NCI-H526 (cell line): ENCODE measurements around the gene SPTBN1.

Experiments used
- DNase-seq, 2 experiments: peaks; one replicate each; lab custom pipeline; 2025; lab: John Stamatoyannopoulos, UW

The SPTBN1 gene

GRCh38 chr2:54611830-54612545 lies 155.9 kb downstream of the SPTBN1 start:
- peak in 1 of 2 experiments; percentile 50 for DNase-seq

DNA sequence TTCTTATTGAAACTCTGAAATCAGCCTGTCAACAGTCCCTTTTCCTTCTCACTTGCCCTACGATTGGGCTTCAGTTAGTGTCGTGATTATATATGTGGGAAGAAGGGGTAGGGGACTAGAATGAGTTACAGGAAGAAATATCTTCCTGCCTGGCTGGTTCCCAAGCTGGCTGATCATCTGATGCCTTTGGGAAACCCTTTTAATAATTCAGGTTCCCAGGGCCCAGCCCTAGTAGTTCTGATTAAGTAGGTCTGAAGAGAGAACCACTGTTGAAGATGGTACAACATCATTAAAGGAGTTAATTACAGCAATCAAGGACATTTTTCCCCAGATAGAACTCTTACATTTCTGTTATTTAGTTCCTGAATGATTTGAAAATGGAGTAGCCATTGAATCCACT lies 157.3 kb downstream of the SPTBN1 start:
- DNase-seq = no peak

DNA sequence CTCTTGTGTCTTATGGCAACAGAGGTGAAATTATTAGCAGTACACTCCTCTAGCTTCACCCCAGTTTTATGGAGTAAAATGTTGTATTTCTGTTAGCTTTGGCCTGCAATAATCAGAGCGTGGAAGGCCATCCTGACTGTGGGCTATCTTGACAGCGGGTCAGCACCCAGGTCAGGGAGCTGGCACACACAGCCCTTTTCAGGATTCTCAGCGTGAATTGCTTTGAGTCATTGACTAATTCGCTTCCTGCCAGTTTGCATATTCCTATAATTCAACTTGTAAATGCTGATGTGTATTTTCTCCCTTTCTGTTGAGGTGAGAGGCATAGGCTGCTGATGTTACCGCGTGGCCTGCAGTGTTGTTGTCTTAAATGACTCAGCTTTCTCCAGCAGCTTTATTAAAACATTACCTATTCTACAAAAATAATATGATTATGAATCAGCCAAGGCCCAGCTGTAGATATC lies 157.7 kb downstream of the SPTBN1 start:
- DNase-seq = peak; percentile 15 to 41

- no peak for DNase-seq
Observed at GRCh38 chr2:54614819-54615218, 158.7 kb downstream of the SPTBN1 start.

DNA sequence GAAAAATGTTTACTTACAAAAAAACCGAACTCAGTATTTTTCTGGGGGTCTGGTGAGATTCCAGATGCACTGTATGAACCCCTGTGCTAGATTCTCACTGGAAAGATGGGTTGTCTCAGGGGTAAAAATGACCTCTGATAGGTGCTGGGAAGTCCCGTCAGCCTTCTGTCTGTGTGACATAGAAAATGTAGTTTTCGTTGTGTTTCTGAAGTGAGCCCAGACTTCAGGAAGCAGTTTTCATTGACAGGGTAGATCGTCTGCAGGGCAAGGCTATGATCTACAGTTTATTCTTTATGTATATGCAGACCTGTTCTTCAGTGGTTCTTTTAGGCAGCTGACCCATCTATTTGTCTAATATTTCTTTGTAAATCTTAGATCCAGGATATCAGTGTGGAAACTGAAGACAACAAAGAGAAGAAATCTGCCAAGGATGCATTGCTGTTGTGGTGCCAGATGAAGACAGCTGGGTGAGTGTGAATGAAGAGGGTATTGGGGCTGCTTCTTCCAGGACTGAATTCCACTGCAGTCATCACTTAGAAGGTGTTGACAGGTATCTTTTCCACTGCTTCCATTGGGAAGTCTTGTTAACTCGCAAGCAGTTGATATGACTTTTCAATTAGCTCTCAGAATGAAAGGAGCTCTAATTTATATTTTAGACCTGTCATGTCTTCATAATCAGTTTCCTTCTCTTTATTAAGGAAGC lies 159.9 kb downstream of the SPTBN1 start:
- DNase-seq = no peak

DNA sequence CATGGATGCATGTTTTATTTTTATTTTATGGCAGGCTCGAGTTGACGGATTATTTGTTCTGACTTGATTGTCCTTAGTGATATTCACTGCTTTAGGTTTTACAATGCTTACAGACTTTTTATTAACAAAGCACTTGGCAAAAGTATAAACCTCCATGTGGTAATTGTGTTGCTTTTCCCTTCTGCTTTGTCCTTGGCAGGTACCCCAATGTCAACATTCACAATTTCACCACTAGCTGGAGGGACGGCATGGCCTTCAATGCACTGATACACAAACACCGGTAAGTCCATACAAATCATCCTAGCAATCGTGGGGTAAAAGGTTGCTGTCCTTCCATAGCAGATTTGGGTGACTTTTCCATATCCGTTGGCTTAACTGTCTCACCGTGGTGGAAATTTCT lies 161.3 kb downstream of the SPTBN1 start:
- DNase-seq = no peak

GRCh38 chr2:54618646-54619565 lies 162.8 kb downstream of the SPTBN1 start:
- DNase-seq = no peak

DNA sequence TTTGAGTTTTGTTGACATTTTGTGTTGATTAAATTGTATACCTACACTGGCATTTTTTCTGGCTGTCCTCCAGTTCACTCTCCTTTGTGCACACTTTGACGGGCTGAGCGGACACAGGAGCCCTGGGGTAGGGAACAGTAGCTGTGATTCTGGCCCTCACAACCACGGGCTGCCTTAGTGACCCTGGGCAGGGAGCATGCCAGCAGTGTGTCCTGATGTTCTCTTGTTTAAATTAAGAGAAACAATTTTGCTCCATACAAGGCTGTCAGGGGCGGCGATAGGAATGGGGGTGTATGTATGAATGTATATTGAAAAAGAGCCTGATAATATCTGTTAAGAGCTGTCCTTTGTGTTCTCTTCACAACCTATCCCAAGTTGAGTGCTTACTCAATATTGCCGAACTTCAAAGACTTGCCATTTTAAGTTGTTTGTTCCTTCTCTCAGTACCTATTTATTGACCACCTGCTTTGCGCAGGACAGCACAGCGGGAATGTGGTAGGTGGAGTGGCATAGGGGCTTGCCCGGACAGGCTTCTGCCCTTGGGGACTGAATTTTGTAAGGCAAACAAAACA lies 163.6 kb downstream of the SPTBN1 start:
- no peak for DNase-seq

DNA sequence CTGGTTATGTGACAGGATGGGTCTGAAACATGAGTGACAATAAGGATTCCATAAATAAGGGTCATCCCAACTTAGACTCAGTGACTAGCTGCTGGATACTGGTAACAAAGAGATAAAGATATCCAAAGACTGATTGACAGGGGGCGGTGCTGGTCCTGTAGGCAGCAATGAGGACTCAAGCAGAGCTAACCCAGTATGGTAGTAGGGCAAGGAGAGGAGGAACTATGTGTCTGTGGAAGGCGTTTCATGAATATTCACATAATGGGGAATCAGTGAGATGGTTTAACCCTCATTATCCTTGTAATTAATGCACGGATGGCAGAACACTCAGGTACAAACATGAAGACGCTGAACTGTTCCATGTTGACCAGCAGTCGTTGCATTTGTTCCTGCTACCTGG lies 164.8 kb downstream of the SPTBN1 start:
- no peak for DNase-seq

DNA sequence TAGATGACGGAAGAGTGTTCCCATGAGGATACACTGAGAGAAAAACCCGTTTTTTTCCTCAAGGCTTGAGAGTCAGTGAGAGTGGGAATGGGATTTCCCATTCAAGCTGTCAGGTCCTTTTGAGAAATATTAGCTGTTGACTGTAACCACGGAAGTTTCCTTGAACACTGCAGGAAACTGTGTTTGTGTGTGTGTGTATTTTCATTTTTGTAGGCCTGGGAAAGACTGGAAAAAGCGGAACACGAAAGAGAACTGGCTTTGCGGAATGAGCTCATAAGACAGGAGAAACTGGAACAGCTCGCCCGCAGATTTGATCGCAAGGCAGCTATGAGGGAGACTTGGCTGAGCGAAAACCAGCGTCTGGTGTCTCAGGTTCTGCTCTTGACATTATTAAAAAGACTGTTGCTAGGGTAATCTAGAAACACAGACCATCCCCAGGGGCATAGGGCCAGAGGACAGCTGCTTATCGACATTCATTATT lies 168.5 kb downstream of the SPTBN1 start:
- DNase-seq = no peak

DNA sequence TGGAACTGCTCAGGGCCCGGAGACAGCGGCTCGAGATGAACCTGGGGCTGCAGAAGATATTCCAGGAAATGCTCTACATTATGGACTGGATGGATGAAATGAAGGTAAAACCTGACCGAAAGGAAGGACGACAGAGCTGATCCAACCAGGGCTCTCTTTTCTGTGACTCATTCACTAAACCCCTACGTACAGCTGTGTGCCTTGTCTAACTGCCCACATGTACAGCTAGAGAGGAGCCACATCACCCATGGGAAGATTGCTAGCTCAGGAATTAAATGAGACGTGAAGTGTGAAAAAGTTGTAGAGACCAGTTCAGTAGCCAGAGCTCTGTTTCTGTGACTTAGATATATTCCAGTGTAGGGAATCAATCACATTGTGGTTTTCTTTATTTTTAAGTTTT lies 170.0 kb downstream of the SPTBN1 start:
- no peak for DNase-seq

DNA sequence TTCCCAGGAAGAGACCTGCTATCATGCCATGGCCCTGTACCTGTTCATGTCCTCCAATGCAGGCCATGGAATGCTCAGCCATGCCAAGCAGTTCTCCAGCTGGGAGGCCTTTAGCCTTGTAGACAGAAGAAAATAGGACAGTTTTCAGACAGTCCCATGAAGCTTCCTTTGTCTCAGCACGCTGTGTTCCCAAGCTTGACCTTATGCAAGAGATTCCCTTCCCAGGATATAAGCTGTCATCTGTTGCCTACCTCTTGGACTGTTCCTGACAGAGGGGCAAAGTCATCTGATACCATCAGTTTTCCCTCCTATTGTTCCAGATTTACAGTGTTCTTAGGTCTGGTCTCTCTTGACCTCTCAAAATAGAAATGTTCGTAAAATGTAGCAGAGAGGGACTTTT lies 170.8 kb downstream of the SPTBN1 start:
- no peak for DNase-seq

DNA sequence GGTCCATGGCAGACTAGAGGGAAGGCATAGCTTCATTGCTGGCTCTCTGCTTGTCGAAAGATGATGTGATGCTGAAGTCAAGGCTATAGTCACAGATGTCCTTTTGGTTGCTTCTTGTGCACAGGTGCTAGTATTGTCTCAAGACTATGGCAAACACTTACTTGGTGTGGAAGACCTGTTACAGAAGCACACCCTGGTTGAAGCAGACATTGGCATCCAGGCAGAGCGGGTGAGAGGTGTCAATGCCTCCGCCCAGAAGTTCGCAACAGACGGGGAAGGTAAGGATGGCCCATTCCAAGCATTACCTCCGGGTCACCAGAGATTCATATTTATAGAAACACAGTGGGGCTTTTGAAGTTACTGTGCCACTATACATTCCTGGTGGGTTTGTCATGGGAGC lies 171.8 kb downstream of the SPTBN1 start:
- DNase-seq = no peak

DNA sequence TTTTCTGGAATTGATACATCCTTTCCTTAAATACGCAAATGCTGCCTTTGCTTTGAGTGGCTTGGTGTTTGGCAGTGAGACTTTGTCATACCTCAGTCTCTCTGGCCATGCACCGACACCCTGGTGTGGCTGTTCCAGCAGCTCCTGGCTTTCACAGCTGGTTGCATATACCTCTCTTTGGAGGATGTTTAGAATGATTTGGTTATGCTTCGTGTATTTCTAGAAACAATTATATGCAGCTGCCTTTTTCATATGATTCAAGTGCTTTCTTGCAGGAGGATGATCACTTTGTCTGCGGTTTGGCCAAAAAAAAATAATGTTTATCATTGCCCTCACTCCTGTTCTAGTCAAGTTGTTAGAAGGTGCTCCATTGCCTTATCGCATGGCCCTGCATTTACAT lies 172.3 kb downstream of the SPTBN1 start:
- DNase-seq = no peak

GRCh38 chr2:54628957-54629356 lies 172.8 kb downstream of the SPTBN1 start:
- DNase-seq = no peak

DNA sequence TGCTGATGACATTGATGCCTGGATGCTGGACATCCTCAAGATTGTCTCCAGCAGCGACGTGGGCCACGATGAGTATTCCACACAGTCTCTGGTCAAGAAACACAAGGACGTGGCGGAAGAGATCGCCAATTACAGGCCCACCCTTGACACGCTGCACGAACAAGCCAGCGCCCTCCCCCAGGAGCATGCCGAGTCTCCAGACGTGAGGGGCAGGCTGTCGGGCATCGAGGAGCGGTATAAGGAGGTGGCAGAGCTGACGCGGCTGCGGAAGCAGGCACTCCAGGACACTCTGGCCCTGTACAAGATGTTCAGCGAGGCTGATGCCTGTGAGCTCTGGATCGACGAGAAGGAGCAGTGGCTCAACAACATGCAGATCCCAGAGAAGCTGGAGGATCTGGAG lies 173.3 kb downstream of the SPTBN1 start:
- DNase-seq = no peak

DNA sequence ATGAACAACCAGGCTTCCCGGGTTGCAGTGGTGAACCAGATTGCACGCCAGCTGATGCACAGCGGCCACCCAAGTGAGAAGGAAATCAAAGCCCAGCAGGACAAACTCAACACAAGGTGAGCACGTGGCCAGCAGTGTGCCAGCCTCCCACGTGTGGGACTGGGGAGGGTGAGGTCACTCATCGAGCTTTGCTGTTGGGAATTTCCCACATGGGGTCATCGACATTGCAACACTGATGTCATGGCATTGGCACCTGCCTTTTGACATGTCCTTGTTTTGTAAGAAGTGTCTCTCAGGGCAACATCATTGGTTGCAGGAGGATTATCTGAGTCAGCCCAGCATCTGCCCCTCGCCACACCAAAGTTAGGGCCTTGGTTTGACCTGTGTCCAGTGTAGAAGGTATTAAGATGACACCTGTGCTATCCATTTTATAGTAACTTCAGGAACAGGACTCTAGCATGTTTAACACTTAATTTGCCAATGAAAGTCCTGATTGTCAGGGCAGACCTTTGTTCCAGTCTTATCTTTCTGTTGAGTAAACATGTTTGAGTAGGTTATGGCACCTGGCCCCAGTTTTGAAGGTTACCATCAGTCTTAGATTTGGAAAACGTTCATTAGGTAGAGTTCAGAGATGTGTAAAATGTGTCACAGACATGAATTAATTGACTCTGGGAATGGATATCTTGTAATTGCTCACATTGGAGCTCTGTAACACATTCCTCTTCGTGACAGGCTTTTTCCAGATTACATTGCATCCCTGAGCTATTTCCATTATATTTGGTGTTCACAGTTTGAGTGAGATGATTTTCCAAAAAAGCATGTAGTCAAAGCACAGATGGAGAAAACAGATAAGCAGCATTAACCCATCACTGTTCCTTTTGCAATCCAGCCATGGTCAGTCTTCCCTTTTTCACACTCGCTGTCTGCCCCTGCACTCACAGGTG lies 174.1 kb downstream of the SPTBN1 start:
- no peak for DNase-seq

- DNase-seq = no peak
Observed at GRCh38 chr2:54630858-54631497, 174.9 kb downstream of the SPTBN1 start.

DNA sequence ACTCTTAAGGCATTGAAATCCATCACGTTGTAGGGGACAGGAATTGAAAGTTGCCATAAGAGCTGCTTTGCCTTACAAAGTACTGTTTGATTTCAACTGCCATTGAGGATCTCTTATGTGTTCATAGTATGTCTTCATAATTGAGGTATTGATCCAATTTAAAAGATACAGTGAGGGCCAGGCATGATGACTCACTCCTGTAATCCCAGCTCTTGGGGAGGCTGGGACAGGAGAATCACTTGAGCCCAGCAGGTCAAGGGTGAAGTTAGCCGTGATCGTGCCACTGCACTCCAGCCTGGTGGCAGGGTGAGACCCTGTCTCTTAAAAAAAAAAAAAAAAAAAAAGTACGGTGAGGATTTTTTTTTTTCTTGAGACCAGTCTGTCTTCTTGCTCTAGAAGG lies 175.6 kb downstream of the SPTBN1 start:
- no peak for DNase-seq
